ENCODE measurements around the gene ASXL2. TPM values are rescaled to one million over a fixed set of nuclear protein-coding genes. Genes with fewer than 3 reads are reported as not detected.
"Not testable (repeated sequence)": the region's sequence is repeated elsewhere in the genome, so short reads cannot be mapped to it uniquely, and the experiment has no call there.

Gene ASXL2
- total RNA-seq, 1 donor from 2014 or later: 25.8 TPM

DNA sequence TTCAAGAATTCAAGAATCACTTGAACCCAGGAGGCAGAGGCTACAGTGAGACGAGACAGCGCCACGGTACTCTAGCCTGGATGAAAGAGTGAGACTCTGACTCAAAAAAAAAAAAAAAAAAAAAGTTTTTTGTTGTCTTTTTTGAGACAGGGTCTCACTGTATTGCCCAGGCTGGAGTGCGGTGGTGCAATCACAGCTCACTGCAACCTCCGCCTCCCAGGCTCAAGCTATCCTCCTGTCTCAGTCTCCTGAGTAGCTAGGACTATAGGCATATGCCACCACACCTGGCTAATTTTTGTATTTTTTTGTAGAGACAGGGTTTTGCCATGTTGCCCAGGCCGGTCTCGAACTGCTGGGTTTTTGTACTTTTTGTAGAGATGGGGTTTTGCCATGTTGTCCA, 28.9 kb downstream of the ASXL2 start:
- not testable (repeated sequence) for H3K4me3 ChIP-seq (ENCODE audit: insufficient read depth, low read depth, low read length); H3K4me1 ChIP-seq (ENCODE audit: insufficient read depth, low read length); H2AFZ ChIP-seq (ENCODE audit: low read depth, low read length); H3K9ac ChIP-seq (ENCODE audit: low read length); H3K9me3 Mint-ChIP-seq (ENCODE audit: unreplicated experiment); H3K36me3 ChIP-seq (ENCODE audit: insufficient read depth, low read length); H3K27me3 ChIP-seq (ENCODE audit: insufficient read depth, low read length); H3K27ac ChIP-seq (ENCODE audit: low read depth, low read length); H3K4me3 Mint-ChIP-seq (ENCODE audit: unreplicated experiment); FAIRE-seq; H3K27ac Mint-ChIP-seq (ENCODE audit: unreplicated experiment); DNase-seq (ENCODE audit: low read depth); H3K36me3 Mint-ChIP-seq (ENCODE audit: low read depth, unreplicated experiment); H3K9me3 ChIP-seq (ENCODE audit: insufficient read depth, low read depth, low read length); H3K4me2 ChIP-seq (ENCODE audit: low read length); H3K27me3 Mint-ChIP-seq (ENCODE audit: low read depth, unreplicated experiment)
- H3K4me1 Mint-ChIP-seq (ENCODE audit: low read depth, unreplicated experiment): peaks cover 12% of the 10 kb centered on the region
- Histone ChIP-seq H4K20me1 (ENCODE audit: insufficient read depth, low read length) (peaks cover 52% of the 10 kb centered on the region), H3K79me2 (ENCODE audit: insufficient read depth, low read length) (peaks cover 36% of the 10 kb centered on the region)

DNA sequence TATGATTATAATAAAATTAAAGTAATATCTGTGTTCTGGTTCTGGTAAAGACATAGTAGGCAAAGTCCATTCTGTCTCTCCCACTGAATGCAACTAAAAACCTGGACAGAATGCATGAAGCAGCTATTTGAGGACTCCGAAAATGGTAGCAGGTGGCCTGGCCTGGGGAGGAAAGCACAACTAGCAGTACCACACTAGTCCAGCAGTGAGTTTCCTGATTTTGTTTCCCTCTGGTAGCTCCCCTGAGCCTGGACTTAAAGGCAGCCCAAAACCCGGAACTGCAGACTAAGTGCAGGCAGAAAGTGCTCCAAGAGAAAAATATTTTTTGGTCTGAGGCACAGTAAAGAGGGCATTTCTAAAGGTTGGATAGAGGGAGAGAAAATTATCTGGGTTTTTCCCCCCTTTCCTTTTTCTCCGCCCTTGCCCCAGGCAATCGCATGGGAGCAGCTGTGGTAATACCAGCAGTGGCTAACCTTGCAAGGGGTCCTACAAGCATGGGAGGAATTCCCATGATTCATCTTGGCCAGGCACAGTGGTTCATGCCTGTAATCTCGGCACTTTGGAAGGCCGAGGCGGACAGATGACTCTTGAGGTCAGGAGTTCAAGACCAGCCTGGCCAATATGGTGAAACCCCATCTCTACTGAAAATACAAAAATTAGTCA, 32.3 kb downstream of the ASXL2 start:
- Mint-ChIP-seq H3K27ac (ENCODE audit: unreplicated experiment) (no peak overlapping the region), H3K9me3 (ENCODE audit: unreplicated experiment) (no peaks in the 10 kb centered on the region), H3K36me3 (ENCODE audit: low read depth, unreplicated experiment) (peaks cover 2% of the 10 kb centered on the region), H3K4me1 (ENCODE audit: low read depth, unreplicated experiment) (peaks cover 10% of the 10 kb centered on the region), H3K4me3 (ENCODE audit: unreplicated experiment) (no peak overlapping the region), H3K27me3 (ENCODE audit: low read depth, unreplicated experiment) (no peaks in the 10 kb centered on the region)
- Histone ChIP-seq H3K27ac (ENCODE audit: low read depth, low read length) (no peak overlapping the region), H3K79me2 (ENCODE audit: insufficient read depth, low read length) (peaks cover 37% of the 10 kb centered on the region), H4K20me1 (ENCODE audit: insufficient read depth, low read length) (peaks cover 31% of the 10 kb centered on the region), H3K4me1 (ENCODE audit: insufficient read depth, low read length) (no peaks in the 10 kb centered on the region), H3K9me3 (ENCODE audit: insufficient read depth, low read depth, low read length) (no peaks in the 10 kb centered on the region), H2AFZ (ENCODE audit: low read depth, low read length) (no peak overlapping the region), H3K36me3 (ENCODE audit: insufficient read depth, low read length) (peaks cover 3% of the 10 kb centered on the region), H3K4me2 (ENCODE audit: low read length) (no peak overlapping the region), H3K27me3 (ENCODE audit: insufficient read depth, low read length) (no peaks in the 10 kb centered on the region), H3K4me3 (ENCODE audit: insufficient read depth, low read depth, low read length) (no peak overlapping the region), H3K9ac (ENCODE audit: low read length) (no peak overlapping the region)
- TF ChIP-seq EZH2 (IDR thresholded peaks at IDR 0.05; ENCODE audit: insufficient read depth, low read length) (no peak), CTCF (IDR thresholded peaks at IDR 0.05; ENCODE audit: insufficient read depth, low read depth, low read length) (no peak)
- FAIRE-seq (no peak), DNase-seq (ENCODE audit: low read depth) (peak; percentile 55)

DNA sequence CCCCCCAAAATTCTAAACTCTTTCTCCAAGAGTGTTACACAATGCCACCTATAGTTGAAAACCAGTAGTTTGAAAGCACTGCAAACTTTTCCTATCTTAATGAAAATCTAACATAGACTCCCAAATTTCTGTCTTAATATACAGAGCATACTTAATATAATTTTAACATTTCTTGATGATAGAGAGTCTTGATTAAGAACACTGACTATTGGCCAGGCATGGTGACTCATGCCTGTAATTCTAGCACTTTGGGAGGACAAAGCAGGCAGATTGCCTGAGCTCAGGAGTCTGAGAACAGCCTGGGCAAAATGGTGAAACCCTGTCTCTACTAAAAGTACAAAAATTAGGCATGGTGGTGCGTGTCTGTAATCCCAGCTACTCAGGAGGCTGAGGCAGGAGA, 34.2 kb downstream of the ASXL2 start:
- TF ChIP-seq EZH2 (IDR thresholded peaks at IDR 0.05; ENCODE audit: insufficient read depth, low read length) (no peak), CTCF (IDR thresholded peaks at IDR 0.05; ENCODE audit: insufficient read depth, low read depth, low read length) (no peak)

More for the DNA sequence above, 34.2 kb downstream of the ASXL2 start:
- no peak overlapping the region for H3K9ac ChIP-seq (ENCODE audit: low read length)
- H3K4me3 ChIP-seq (ENCODE audit: insufficient read depth, low read depth, low read length): no peak overlapping the region
- FAIRE-seq (no peak), DNase-seq (ENCODE audit: low read depth) (peak; percentile 38)
- H3K4me1 ChIP-seq (ENCODE audit: insufficient read depth, low read length): no peaks in the 10 kb centered on the region
- peaks cover 7% of the 10 kb centered on the region for H3K36me3 ChIP-seq (ENCODE audit: insufficient read depth, low read length)
- Mint-ChIP-seq H3K9me3 (ENCODE audit: unreplicated experiment) (no peaks in the 10 kb centered on the region), H3K4me3 (ENCODE audit: unreplicated experiment) (peak overlapping the region; percentile 45), H3K4me1 (ENCODE audit: low read depth, unreplicated experiment) (peaks cover 10% of the 10 kb centered on the region), H3K27ac (ENCODE audit: unreplicated experiment) (peak overlapping the region; percentile 84), H3K27me3 (ENCODE audit: low read depth, unreplicated experiment) (no peaks in the 10 kb centered on the region), H3K36me3 (ENCODE audit: low read depth, unreplicated experiment) (peaks cover 2% of the 10 kb centered on the region)
- no peaks in the 10 kb centered on the region for H3K27me3 ChIP-seq (ENCODE audit: insufficient read depth, low read length)
- H2AFZ ChIP-seq (ENCODE audit: low read depth, low read length): no peak overlapping the region
- peaks cover 28% of the 10 kb centered on the region for H4K20me1 ChIP-seq (ENCODE audit: insufficient read depth, low read length)
- no peak overlapping the region for H3K27ac ChIP-seq (ENCODE audit: low read depth, low read length)
- peaks cover 34% of the 10 kb centered on the region for H3K79me2 ChIP-seq (ENCODE audit: insufficient read depth, low read length)
- H3K9me3 ChIP-seq (ENCODE audit: insufficient read depth, low read depth, low read length): no peaks in the 10 kb centered on the region
- H3K4me2 ChIP-seq (ENCODE audit: low read length): no peak overlapping the region

Data from astrocyte (in vitro differentiated cells and primary cell).